HepG2 (cell line): ENCODE results near the gene ANKRD13D.

Experiments
- CTCF ChIP-seq: sonication (generic); formaldehyde crosslinking; IDR thresholded peaks from 2 replicates; pipeline ENCODE4 v1.5.0; 2020; ENCODE audit warnings: mild to moderate bottlenecking, missing genetic modification reagents, moderate library complexity
- E2F1 ChIP-seq: sonication (generic); formaldehyde crosslinking; IDR thresholded peaks from 2 replicates; pipeline ENCODE4 v1.5.0; 2020; ENCODE audit warnings: missing genetic modification reagents
- NR1H2 ChIP-seq: sonication (generic); formaldehyde crosslinking; IDR thresholded peaks from 2 replicates; pipeline ENCODE4 v1.8.1; 2022; ENCODE audit warnings: low read depth, missing genetic modification reagents, borderline replicate concordance
- ZFP37 ChIP-seq: sonication (generic); formaldehyde crosslinking; IDR thresholded peaks from 2 replicates; pipeline ENCODE4 v1.4.0; 2020; ENCODE audit warnings: missing genetic modification reagents, borderline replicate concordance

- peak; percentile 100 for TF ChIP-seq CTCF (CRISPR knock-in tag)
- TF ChIP-seq NR1H2 (CRISPR knock-in tag): no peak
- TF ChIP-seq ZFP37 (CRISPR knock-in tag): no peak
- no peak; the same call in 1 of the 2 replicates for TF ChIP-seq E2F1
Observed at GRCh38 chr11:67317205-67317887, 28.2 kb downstream of the ANKRD13D start.
